Stimulated activated CD4-positive, alpha-beta T cell treated with anti-CD3 and anti-CD28 coated beads, TNF-alpha, amount 100 ng/mL, for 1 hour (primary cell): ENCODE data around the gene SLC25A13.
"Not testable (repeated sequence)": the region's sequence is repeated elsewhere in the genome, so short reads cannot be mapped to it uniquely, and the experiment has no call there.

Experiments
- DNase-seq, 3 donors: peaks; one replicate each; pipeline ENCODE4 v3.0.0-alpha.2; 2020; ENCODE audit warnings: low read depth in 3 of 3, low spot score in 1 of 3

SLC25A13 gene

DNA sequence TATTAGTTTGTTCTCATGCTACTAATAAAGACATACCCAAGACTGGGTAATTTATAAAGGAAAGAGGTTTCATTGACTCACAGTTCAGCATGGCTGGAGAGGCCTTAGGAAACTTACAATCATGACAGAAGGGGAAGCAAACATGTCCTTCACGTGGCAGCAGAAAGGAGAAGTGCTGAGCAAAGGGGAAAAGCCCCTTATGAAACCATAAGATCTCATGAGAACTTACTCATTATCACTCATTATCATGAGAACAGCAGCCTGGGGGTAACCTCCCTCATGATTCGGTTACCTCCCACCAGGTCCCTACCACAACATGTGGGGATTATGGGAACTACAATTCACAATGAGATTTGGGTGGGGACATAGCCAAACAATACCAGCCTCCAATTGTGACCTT, 4.9 kb upstream of the SLC25A13 start:
- DNase-seq = not testable (repeated sequence)

DNA sequence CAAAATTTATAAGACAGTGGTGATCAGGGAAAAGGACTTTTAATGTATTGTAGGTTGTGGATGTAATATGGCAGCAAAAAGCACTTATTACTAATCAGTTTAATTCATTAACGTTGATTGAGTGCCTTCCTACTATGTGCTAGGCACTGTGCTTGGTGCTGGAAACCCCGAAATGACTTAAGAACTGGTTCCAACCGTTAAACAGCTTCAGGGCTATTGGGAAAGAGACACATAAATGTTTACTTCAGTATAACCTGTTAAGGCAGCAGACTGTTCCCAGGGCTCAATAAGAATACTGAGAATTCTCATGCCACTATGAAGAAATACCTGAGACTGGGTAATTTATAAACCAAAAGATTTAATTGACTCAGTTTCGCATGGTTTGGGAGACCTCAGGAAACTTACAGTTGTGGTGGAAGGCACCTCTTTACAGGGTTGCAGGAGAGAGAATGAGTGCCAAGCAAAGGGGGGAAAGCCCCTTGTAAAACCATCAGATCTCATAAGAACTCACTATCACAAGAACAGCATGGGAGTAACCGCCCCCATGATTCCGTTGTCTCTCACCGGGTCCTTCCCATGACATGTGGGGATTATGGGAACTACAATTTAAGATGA, 1.1 kb upstream of the SLC25A13 start:
- DNase-seq = no peak

DNA sequence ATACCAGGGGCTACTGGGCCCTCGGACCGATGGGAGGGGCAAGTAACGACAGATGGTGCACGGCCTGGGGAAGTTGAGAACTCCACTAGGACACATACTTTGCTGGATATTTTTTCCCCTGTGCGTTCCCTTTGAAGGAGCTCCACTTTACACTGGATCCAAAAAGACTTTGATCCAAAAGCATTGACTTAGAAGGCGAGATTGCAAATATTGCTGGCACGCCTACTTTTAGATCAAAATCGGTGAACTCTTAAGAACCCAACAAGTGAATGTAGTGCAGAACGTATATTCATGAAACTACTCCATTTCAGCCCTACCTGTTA, 436 bp upstream of the SLC25A13 start:
- no peak for DNase-seq

DNA sequence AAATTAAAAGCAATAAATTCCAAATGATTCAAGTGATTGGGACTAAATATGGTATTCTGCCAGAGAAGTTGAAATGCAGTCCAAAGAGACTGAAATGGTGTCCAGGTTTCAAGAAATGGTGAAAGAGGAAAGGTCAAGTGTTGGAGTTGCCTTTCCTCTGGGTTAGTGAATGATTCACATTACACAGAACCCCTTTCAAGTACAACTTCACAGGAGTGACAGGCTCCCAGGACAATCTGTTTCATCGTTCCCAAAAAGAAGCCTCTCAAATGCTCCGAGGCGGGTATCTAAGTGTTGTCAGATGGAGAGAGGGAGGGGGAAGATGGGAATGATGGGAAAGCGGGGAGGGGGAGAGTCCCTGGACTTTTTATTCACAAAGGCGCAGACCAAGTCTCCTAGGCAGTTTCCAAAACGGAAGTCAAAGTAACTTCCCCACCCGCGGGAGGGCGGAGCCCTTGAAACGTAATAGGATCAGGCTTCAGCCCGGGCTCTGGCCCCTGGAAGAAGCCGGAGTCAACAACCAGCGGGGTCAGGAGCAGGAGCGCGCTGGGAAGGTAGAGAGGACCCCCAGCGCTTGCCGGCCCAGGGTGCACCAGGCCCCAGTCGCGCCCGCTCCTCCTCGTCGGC, 754 bp downstream of the SLC25A13 start:
- DNase-seq = peak in 1 of 3 donors; percentile 32

DNA sequence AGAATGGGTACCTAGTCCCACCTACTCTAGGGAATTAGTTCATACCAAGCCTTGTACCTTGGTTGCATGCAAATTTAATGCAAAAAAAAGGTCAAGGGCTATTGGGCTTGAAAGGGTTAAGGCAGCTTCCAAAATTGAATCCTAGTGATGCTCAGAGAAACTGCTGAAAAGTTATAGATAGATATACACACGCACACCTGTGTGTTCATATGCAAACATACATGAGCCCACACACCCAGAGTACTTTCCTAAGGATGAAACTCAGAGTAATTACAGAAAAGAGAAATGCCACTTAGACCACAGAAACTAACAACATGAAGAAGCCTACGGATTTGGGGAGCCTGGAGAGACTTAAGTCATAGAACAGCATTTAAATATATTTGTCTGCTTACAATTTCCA, 1.5 kb downstream of the SLC25A13 start:
- no peak for DNase-seq

DNA sequence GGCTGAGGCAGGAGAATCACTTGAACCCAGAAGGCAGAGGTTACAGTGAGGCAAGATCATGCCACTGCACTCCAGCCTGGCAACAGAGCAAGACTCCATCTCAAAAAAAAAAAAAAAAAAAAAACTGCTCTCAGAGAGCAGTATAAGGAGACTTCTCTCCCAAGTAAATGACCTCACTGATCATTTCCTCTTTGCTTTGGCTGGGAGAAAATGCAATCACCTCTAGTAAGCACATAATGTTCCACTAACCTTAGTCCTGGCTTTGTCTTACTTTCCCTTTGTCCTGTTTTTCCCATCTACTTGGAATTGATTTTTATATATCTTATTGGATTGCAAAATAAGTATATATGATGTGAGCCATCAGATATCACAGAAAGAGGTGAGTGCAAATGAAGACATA, 2.5 kb downstream of the SLC25A13 start:
- no peak for DNase-seq

DNA sequence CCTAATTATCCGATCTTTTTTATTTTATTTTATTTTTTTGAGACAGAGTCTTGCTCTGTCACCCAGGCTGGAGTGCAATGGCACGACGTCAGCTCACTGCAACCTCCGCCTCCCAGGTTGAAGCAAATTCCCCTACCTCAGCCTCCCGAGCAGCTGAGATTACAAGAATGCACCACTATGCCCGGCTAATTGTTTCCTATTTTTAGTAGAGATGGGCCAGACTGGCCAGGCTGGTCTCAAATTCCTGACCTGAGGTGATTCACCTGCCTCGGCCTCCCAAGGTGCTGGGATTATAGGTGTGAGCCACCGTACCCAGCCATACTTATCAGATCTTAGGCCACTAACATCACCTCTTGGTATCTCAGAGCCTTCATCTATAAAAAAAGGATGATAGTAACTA, 4.9 kb downstream of the SLC25A13 start:
- DNase-seq = no peak

DNA sequence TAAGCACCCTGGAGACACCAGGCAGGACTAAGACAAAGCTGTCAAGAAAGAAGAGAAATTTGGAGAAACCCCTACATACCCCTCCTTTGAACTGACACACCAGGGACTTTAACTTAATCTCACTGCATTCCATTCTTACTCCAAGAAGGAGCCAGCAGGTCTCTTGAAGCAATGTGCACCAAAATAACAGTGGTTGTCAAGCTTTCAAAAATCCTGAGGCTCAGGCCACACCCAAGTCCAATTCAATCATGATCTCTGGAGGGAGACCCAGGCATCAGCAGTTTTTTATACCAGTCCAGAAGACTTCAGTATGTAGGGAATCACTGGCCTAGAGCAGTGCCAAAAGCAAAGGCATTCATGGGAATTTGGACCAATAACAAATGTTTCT, 6.8 kb downstream of the SLC25A13 start:
- DNase-seq = no peak

DNA sequence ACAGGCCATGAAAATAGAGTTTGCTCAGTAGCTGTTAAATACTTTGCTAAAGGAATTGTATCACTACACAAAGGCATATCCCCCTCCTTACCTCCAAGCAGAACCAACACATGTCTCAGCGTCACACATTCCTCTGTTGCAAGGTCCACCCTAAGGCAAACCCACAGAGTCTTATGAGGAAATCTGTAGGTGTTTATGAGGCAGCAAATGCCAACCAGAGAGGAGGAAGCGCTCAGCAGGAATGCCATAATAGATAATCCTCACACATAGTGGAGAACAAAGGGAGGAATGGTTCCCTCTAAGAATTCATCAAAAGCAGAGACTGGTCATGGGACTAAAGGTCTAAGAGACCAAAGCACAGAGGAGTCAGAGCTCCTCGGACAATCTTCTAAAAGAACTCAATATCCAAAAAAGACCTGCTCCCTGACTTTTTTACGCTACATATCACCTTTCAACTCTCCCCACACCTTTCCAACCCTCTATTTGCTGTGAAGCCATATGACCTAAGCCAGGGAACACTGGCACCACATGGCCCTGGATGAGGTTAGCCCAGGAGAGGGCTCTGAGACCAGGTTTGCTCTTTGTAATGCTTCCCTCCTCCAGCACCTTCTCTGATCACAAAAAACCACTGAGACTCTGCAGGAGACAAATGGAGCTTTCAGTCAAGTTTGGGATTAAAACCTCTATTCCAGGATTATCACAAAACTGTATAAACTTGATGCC, 7.3 kb downstream of the SLC25A13 start:
- DNase-seq = no peak

DNA sequence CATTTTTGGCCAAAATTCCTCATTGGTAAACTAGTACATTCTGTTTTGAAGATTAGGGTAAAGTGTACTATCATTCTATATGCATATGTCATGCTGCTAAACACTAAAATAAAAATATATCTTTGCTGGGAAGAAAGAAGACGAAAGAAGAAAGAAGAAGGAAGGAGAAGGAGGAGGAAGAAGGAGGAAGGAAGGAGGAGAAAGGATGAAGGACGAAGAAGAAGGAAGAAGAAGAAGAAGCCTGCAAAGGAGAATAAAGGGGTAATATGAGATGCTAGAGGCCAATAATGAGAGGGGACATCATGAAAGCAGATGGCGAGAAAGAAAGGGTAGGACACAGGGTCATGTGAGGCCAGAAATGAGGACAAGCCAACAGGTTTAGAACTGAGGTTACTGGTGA, 8.0 kb downstream of the SLC25A13 start:
- no peak for DNase-seq

DNA sequence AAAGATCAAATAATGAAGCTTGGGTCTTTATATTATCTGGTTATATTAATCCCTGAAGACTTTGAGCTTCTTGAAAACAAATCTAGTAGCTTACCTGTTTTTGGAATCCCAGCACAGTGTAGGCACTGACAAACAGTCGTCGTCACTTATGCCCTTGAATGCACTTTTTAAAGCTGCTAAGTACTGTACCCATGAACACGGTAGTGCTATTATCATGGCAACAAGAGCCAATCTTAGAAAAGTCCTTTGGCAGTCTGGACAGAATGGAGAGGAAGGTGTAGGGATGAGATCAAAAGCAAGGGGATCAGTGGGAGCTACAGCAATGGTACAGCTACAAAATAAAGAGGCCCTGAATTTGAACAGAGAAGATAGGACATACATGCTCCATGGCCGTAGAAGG, 9.4 kb downstream of the SLC25A13 start:
- no peak for DNase-seq

DNA sequence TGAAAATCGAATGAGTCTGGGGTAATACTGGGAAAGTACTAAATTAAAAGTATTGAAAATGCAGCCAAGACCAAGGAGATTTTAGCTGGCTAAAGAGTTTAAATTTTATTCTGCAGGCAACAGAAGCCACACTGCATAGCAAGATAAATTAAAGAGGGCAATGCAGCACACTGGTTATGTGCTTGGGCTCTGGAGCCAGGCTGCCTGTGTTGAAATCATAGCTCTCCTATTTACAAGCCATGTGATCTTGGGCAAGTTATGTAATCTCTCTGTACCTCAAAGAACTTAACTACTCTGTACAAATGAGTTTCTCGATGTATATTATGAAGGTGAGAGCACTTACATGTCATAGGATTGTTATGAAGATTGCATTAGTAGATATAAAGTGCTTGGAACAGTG, 9.9 kb downstream of the SLC25A13 start:
- DNase-seq = no peak

DNA sequence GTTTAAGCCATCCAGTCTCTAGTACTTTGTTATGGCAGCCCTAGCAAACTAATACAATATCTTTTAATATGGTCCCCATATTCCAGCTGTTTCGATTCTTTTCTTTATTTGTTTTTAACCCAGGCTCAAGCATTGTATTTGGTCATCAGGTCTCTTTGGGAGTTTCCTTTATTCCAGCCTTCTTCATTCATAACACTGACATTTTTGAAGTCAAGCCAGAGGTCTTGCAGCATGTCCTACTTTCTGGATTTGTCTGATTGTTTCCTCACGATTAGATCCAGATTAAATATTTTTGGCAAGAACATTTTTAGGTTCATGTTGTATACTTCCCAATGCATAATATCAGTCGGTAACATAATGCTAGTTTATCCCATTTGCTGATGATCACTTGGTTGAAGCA, 11.8 kb downstream of the SLC25A13 start:
- DNase-seq = no peak

DNA sequence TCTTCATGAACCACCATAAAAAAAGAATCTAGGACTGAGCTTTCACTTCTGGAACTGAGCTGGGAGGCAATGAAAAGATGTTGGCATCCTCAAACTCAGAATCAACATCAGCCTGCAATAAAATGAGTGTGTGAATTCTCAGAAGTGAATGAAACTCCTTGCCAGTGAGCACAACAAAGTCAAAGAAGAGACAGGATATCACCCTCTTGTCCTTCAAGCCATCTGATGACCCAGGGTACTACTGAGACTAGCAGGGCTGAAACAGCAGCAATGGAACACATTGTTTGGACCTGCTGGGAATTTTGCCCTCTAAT, 13.0 kb downstream of the SLC25A13 start:
- no peak for DNase-seq

DNA sequence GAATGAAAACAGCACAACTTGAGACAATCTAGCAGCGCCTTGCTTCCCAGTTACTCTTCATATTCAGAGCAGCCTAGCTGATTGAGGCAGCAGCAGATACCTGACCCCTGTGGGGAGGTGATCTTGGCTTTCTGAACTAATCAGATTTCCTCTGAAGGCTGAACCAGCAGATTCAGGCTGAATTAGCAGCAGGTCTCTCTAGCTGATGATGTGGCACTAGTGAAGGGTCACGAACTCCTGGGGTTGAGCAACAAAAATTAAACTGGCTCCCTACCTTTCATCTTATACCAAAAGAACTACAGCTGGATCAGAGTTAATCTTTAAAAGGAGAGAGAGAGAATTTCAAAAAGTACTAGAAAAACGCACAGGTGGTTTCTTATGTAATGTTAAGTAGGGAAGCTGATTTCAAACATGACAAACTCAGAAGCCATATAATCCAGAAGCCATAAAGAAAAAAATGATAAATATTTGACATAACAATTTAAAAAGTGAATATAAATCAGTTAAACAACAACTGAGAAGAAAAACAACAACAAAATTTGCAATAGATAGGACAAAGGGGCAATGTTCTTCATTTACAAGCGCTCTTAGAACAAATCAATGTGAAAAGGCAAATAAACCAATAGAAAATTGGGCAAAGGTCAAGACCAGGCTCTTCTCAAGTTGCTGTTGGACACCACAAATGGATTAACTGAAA, 13.5 kb downstream of the SLC25A13 start:
- DNase-seq = no peak

DNA sequence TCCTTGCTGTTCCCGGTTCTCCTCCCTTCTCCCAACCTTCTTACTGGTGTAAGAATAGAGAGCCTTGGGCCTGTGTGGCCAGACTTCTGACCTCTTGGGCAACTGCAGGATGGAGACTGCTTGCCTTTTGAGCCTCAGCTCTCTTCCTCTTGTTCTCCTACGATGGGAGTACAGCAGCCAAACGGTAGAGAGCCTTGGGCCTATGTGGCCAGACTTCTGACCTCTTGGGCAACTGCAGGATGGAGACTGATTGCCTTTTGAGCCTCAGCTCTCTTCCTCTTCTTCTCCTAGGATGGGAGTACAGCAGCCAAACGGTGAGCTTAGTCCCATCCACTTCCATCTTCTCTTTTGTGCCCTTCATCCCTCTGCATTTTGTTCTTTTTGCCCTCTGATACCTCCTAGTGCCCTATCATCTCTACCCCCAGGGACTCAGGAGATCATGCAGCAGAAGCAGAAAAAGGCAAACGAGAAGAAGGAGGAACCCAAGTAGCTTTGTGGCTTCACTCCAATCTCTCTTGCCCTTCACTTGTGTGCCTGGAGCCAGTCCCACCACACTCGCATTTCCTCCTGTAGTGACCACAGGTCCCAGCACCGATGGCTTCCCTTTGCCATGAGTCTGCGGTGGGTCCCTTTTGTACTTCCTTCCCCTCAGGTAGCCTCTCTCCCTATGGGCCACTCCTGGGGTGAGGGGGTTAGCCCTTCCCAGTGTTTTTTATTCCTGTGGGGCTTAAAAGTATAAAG, 15.3 kb downstream of the SLC25A13 start:
- no peak for DNase-seq

DNA sequence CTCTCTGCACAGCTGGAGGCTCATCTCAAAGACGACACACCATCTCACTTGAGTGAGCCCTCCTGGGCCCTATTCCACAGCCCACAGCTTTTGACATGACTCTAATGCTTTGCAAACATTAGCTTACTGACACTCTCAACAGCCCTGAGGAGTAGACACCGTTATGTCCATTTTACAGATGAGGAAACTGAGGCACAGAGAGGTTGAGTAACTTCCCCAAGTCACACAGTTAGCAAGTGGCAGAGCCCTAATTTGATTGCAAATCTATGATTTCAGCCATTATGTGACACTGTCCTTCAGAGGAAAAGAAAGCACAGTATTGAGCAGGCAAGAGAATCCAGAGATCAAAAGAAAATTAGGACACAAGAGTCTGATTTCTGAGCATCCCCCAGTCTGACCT, 16.0 kb downstream of the SLC25A13 start:
- DNase-seq = no peak

DNA sequence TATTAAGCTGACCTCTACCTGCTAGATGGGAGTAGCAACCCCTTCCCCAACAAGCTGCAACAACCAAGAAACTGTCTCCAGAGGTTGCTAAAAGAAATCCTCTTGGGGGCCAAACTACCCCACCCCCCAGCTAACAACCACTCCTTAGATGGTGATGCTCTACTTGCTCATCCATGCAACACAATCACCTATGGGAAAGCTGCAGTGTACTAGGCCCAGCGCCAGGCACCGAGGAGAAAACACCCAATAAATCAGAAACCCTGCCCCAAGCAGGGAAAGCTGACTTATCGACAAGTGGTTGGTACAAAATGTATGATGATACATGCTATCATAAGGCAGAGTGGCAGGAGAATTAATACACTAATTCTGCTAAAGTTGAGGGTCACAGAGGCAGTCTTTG, 17.3 kb downstream of the SLC25A13 start:
- no peak for DNase-seq

DNA sequence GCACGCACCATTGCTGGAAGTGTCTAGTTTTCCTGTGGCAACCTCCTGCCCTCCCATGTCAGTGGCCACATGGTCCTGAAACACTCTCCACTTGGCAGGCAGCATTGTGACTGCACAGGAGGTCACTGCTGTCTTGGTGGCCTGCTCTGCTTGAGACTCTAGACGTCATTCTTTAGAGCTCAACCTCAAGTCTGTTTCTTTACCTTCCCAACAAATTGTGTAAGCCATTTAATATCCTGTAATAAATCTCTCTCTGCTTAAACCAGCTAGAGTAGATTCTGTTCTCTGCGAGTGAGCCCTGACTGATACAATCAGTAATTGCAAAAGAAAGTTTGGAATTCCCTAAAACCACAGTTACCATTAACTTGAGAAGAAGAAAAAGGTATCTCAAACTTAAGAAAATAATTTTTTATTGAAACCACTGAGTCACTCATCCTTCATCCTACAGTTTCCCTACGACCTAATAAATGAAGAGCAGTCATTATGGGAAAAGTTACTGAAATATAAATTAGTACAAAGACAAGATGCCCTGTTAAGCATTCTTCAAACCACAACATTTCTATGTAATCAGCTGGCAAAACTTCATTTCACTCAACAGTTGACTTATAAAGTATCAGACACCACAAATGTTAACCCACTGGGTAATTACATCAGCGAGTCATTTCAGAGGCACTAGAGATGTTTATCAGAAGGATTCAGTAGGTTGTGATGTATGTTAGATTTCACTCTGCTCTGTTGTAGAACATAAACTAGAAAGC, 18.0 kb downstream of the SLC25A13 start:
- no peak for DNase-seq

DNA sequence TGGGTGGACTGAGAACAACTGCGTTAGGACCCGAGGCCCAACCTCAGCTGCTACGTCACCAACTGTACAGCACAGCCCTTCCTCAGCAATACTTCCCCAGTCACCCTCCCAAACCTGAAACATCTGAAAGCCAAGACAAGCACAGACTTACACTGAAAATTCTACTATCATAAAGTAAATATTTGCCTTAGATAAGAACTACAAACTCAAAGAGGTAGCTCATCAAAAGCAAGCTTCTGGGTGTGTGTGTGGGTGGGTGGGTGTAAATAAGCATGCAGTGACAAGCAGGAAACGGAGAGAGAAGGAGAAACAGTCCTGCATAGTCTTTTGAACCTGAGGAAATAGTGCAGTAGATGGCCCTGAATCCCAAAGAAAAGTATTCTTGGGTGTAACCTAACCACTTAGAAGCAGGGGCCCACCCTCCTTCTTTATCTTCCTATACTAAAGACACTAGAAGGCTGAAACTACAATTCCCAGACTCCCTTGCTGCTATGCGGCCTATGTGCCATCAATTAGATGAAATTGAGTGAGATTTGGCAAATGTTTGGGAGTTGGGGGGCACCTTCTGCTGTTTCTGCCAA, 18.7 kb downstream of the SLC25A13 start:
- no peak for DNase-seq

DNA sequence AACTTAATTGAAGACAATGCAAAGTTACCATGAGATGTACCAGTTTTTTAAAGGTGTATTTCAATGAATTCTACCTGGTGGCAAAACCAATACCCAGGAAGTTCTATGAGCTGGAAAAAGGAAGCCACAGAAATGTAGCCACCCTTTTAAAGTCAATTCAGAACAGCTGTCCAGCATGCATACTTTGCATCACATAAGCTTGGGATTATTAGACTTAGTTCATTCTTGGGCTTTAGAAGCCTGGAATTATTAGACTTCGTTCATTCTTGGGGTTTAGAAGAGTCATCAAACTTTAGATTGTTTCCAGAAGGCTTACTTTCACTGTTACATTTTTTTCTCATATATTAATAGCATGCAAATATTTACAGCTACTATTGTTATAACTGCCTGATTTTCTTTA, 20.9 kb downstream of the SLC25A13 start:
- no peak for DNase-seq
